HCT116 (cell line): ENCODE results near the gene BCHE. TPM values are rescaled to one million over a fixed set of nuclear protein-coding genes. Genes with fewer than 3 reads are reported as not detected.

Experiments
- ATAC-seq: fragments of 200-7000 bp; cut with Tn5 transposase; 2 replicates; pipeline ENCODE4 v1.9.1; 2020; ENCODE audit warnings: mild to moderate bottlenecking, moderate library complexity
- BruUV-seq: library from RNA; stranded (reverse); fragments of 400-500 nt; replicated peaks from 2 replicates; lab custom pipeline; 2021; lab: Mats Ljungman, UMichigan
- CTCF ChIA-PET: fragments of 300-600 bp; sonication (Branson Sonifier 250); formaldehyde crosslinking; loops from one replicate; lab custom pipeline; 2021; ENCODE audit warnings: antibody characterized with exemption; lab: Charles Lee
- POLR2A ChIA-PET: fragments of 300-600, 350-600 bp; sonication (Branson Sonifier 250); formaldehyde crosslinking; loops from one replicate; lab custom pipeline; 2021; ENCODE audit warnings: antibody characterized with exemption; lab: Charles Lee
- RAD21 ChIA-PET, 2 experiments: fragments of 300-600 bp; sonication (Branson Sonifier 250); formaldehyde crosslinking; loops; one replicate each; lab custom pipeline; 2023; ENCODE audit warnings: low total read pairs in 2 of 2; ENCODE audit not compliant: uncharacterized antibody in 2 of 2, unreplicated experiment in 2 of 2, low non-redundant PET in 1 of 2; lab: Charles Lee
- DNase-seq: peaks from one replicate; pipeline ENCODE4 v3.0.0-alpha.2; 2010; ENCODE audit warnings: low read depth, low spot score
- H2AFZ ChIP-seq: fragments of 200-600 bp; shearing (Covaris generic), sonication (generic); 2 replicates; pipeline ENCODE4 v1.6.1; 2017; ENCODE audit warnings: low read depth, mixed run types, mixed read lengths, antibody characterized with exemption, low read length; ENCODE audit not compliant: poor library complexity, severe bottlenecking
- H3K27ac ChIP-seq: 2 replicates; pipeline ENCODE4 v1.5.1; 2012; ENCODE audit warnings: low read depth, low read length
- H3K27me3 ChIP-seq: fragments of 200-600 bp; sonication (generic); 2 replicates; pipeline ENCODE4 v1.6.1; 2016; ENCODE audit warnings: mixed run types, low read length, mixed read lengths; ENCODE audit not compliant: insufficient read depth
- H3K36me3 ChIP-seq, 2 experiments: fragments of 200-500 bp in 1 of 2; fragments of 200-600 bp in 1 of 2; sonication (Bioruptor generic) in 1 of 2; sonication (generic) in 1 of 2; 2 replicates each; pipeline versions ENCODE4 v1.5.1 to v1.6.1; 2014 to 2016; ENCODE audit warnings: low read length in 2 of 2, inconsistent platforms in 1 of 2, mixed read lengths in 1 of 2, mixed run types in 1 of 2; ENCODE audit not compliant: insufficient read depth in 2 of 2, control insufficient read depth in 1 of 2
- H3K4me1 ChIP-seq, 2 experiments: fragments of 200-600 bp in 1 of 2; sonication (generic) in 1 of 2; 2 replicates each; pipeline versions ENCODE4 v1.5.1 to v1.6.1; 2012 to 2017; ENCODE audit warnings: low read length in 2 of 2, inconsistent platforms in 1 of 2, mild to moderate bottlenecking in 1 of 2, mixed read lengths in 1 of 2, mixed run types in 1 of 2, moderate library complexity in 1 of 2; ENCODE audit not compliant: insufficient read depth in 2 of 2, control insufficient read depth in 1 of 2
- H3K4me2 ChIP-seq: fragments of 200-600 bp; sonication (generic); 2 replicates; pipeline ENCODE4 v1.6.1; 2017; ENCODE audit warnings: mixed run types, low read length, mixed read lengths
- H3K4me3 ChIP-seq, 2 experiments: fragments of 200-600 bp in 1 of 2; sonication (generic) in 1 of 2; replicated peaks in 1 of 2; 2 replicates each; pipeline ENCODE4 v1.5.1; 2011 to 2016; ENCODE audit warnings: low read length in 2 of 2, control low read depth in 1 of 2, low read depth in 1 of 2, mild to moderate bottlenecking in 1 of 2, mixed read lengths in 1 of 2, mixed run types in 1 of 2
- H3K79me2 ChIP-seq: fragments of 200-600 bp; sonication (generic); 2 replicates; pipeline ENCODE4 v1.6.1; 2017; ENCODE audit warnings: mild to moderate bottlenecking, mixed run types, low read length, moderate library complexity, mixed read lengths; ENCODE audit not compliant: insufficient read depth
- H3K9ac ChIP-seq: fragments of 200-600 bp; sonication (generic); 2 replicates; pipeline ENCODE4 v1.6.1; 2016; ENCODE audit warnings: low read length, mixed read lengths
- H3K9me2 ChIP-seq: fragments of 200-600 bp; sonication (generic), shearing (Covaris generic); 2 replicates; pipeline ENCODE4 v1.6.1; 2017; ENCODE audit warnings: mixed run types, mild to moderate bottlenecking, moderate library complexity; ENCODE audit not compliant: insufficient read depth
- H3K9me3 ChIP-seq, 2 experiments: fragments of 200-500 bp in 1 of 2; fragments of 200-600 bp in 1 of 2; sonication (Bioruptor generic) in 1 of 2; sonication (generic) in 1 of 2; 2 replicates each; pipeline ENCODE4 v1.6.1; 2014 to 2017; ENCODE audit warnings: low read length in 2 of 2, mixed read lengths in 2 of 2, inconsistent platforms in 1 of 2, low read depth in 1 of 2, mild to moderate bottlenecking in 1 of 2, mixed run types in 1 of 2, moderate library complexity in 1 of 2; ENCODE audit not compliant: control insufficient read depth in 1 of 2, insufficient read depth in 1 of 2
- H4K20me1 ChIP-seq: fragments of 200-600 bp; sonication (generic), shearing (Covaris generic); 2 replicates; pipeline ENCODE4 v1.6.1; 2017; ENCODE audit warnings: mixed run types, mild to moderate bottlenecking, moderate library complexity; ENCODE audit not compliant: insufficient read depth
- ATF3 ChIP-seq: IDR thresholded peaks from 2 replicates; pipeline ENCODE4 v1.6.1; 2012
- CEBPB ChIP-seq: IDR thresholded peaks from 2 replicates; pipeline ENCODE4 v1.6.1; 2012; ENCODE audit warnings: low read depth
- CTCF ChIP-seq, 3 experiments: fragments of 200-600 bp in 1 of 3; sonication (generic) in 1 of 3; IDR thresholded peaks in 2 of 3; conservative IDR thresholded peaks in 1 of 3; 2 replicates each; pipeline ENCODE4 v1.5.1; 2012 to 2017; ENCODE audit warnings: low read depth in 2 of 3, low read length in 2 of 3, antibody characterized with exemption in 1 of 3, borderline replicate concordance in 1 of 3, control low read depth in 1 of 3, mild to moderate bottlenecking in 1 of 3, mixed read lengths in 1 of 3, mixed run types in 1 of 3, moderate library complexity in 1 of 3; ENCODE audit not compliant: insufficient read depth in 1 of 3
- EGR1 ChIP-seq: IDR thresholded peaks from 2 replicates; pipeline ENCODE4 v1.6.1; 2012; ENCODE audit warnings: low read depth
- ELF1 ChIP-seq: IDR thresholded peaks from 2 replicates; pipeline ENCODE4 v1.6.1; 2012; ENCODE audit warnings: low read depth, borderline replicate concordance
- EZH2 ChIP-seq: fragments of 200-600 bp; sonication (generic); IDR thresholded peaks from 2 replicates; pipeline ENCODE4 v1.6.1; 2017; ENCODE audit warnings: antibody characterized with exemption, mixed run types
- EZH2phosphoT487 ChIP-seq: fragments of 200-600 bp; IDR thresholded peaks from 2 replicates; pipeline ENCODE4 v1.6.1; 2018; ENCODE audit warnings: antibody characterized with exemption, borderline replicate concordance
- JUND ChIP-seq: IDR thresholded peaks from 2 replicates; pipeline ENCODE4 v1.6.1; 2012
- MAX ChIP-seq: IDR thresholded peaks from 2 replicates; pipeline ENCODE4 v1.6.1; 2012
- POLR2A ChIP-seq: IDR thresholded peaks from 2 replicates; pipeline ENCODE4 v1.7.0; 2011; ENCODE audit warnings: borderline replicate concordance; ENCODE audit not compliant: insufficient read depth, insufficient read length; ENCODE audit errors: extremely low read depth
- POLR2AphosphoS5 ChIP-seq: IDR thresholded peaks from 2 replicates; pipeline ENCODE4 v1.6.1; 2011; ENCODE audit warnings: mild to moderate bottlenecking, low read depth, low read length, moderate library complexity
- RAD21 ChIP-seq: IDR thresholded peaks from 2 replicates; pipeline ENCODE4 v1.6.1; 2012; ENCODE audit warnings: low read depth, mild to moderate bottlenecking
- REST ChIP-seq: IDR thresholded peaks from 2 replicates; pipeline ENCODE4 v1.6.1; 2012; ENCODE audit warnings: low read depth
- SIN3A ChIP-seq: IDR thresholded peaks from 2 replicates; pipeline ENCODE4 v1.6.1; 2012; ENCODE audit warnings: low read depth
- SRF ChIP-seq: IDR thresholded peaks from 2 replicates; pipeline ENCODE4 v1.6.1; 2012; ENCODE audit warnings: low read depth
- TCF7L2 ChIP-seq: IDR thresholded peaks from 2 replicates; pipeline ENCODE4 v1.7.0; 2011; ENCODE audit warnings: borderline replicate concordance, inconsistent platforms; ENCODE audit not compliant: insufficient read depth, insufficient read length; ENCODE audit errors: extremely low read depth
- YY1 ChIP-seq: IDR thresholded peaks from 2 replicates; pipeline ENCODE4 v1.6.1; 2011; ENCODE audit warnings: low read length, low read depth, moderate library complexity, mild to moderate bottlenecking; ENCODE audit not compliant: insufficient replicate concordance; ENCODE audit errors: extremely low read depth
- ZBTB33 ChIP-seq: IDR thresholded peaks from 2 replicates; pipeline ENCODE4 v1.6.1; 2011; ENCODE audit warnings: mild to moderate bottlenecking, low read length, moderate library complexity; ENCODE audit not compliant: insufficient replicate concordance; ENCODE audit errors: extremely low read depth
- ZFX ChIP-seq: fragments of 450-650 bp; IDR thresholded peaks from 2 replicates; pipeline ENCODE4 v1.6.1; 2017
- ZNF274 ChIP-seq: fragments of 200-500 bp; sonication (Bioruptor generic); IDR thresholded peaks from 2 replicates; pipeline ENCODE4 v1.6.1; 2014; ENCODE audit warnings: mild to moderate bottlenecking, low read depth, low read length, inconsistent platforms
- intact Hi-C: fragments of 100-400 bp; cut with micrococcal nuclease; formaldehyde crosslinking; loops from 2 replicates; pipeline ENCODE4 v1.10.0; 2022
- total RNA-seq: library from RNA; stranded (reverse); gene quantifications from one replicate; pipeline ENCODE4 v1.2.1, GENCODE V29; 2021; ENCODE audit not compliant: unreplicated experiment

BCHE gene
- total RNA-seq, 1 experiment from 2014 or later: not detected

- H3K79me2 ChIP-seq: no peaks in the 10 kb centered on the region
- no peak overlapping the region for H3K4me3 ChIP-seq
- DNase-seq (no peak), ATAC-seq (no peak)
- no peak for TF ChIP-seq YY1
- TF ChIP-seq SRF: no peak
- TF ChIP-seq RAD21: no peak
- no peak for TF ChIP-seq CEBPB
- TF ChIP-seq ELF1: no peak
- no peak for TF ChIP-seq TCF7L2
- TF ChIP-seq POLR2AphosphoS5: no peak
- no peak for TF ChIP-seq ATF3
- no peak for TF ChIP-seq ZNF274
- TF ChIP-seq EZH2phosphoT487: no peak
- no peak for TF ChIP-seq ZFX
- TF ChIP-seq SIN3A: no peak
- TF ChIP-seq ZBTB33: no peak
- TF ChIP-seq JUND: no peak
- no peak for TF ChIP-seq CTCF (IDR thresholded peaks at IDR 0.05 in 2 of 3, conservative IDR thresholded peaks at IDR 0.05 in 1 of 3; ENCODE audit: borderline replicate concordance in 1 of 3, insufficient read depth in 1 of 3, low read depth in 2 of 3, low read length in 2 of 3)
- no peak for TF ChIP-seq REST
- TF ChIP-seq EGR1: no peak
- TF ChIP-seq MAX: no peak
- no peak for TF ChIP-seq EZH2
- no peak for TF ChIP-seq POLR2A
- POLR2A ChIA-PET: no interaction called here
- no peaks in the 10 kb centered on the region for H4K20me1 ChIP-seq
- H3K27ac ChIP-seq: no peak overlapping the region
- CTCF ChIA-PET: no interaction called here
- H3K27me3 ChIP-seq: no peaks in the 10 kb centered on the region
- no peak overlapping the region for H3K9ac ChIP-seq
- intact Hi-C loops: loop anchor here (5.0 to 10.0 kb wide), 4 partner anchors 293 to 1496 kb away; no protein-coding TSS in a partner anchor
- H3K4me2 ChIP-seq: no peak overlapping the region
- RAD21 ChIA-PET: no interaction called here
- H2AFZ ChIP-seq: no peak overlapping the region
- no TSS peak for BruUV-seq
- H3K9me3 ChIP-seq: no peaks in the 10 kb centered on the region
- H3K9me2 ChIP-seq: no peaks in the 10 kb centered on the region
- H3K4me1 ChIP-seq: no peaks in the 10 kb centered on the region
- H3K36me3 ChIP-seq: no peaks in the 10 kb centered on the region
Measured at GRCh38 chr3:165859061-165859460, 21.8 kb upstream of the BCHE start.
